ENCODE data around the gene SIDT2. TPM values are rescaled to one million over a fixed set of nuclear protein-coding genes. Genes with fewer than 3 reads are reported as not detected.

Gene SIDT2
- total and polyA plus RNA-seq, 8 donors, result 29.2 to 112 (median 33.9) TPM

DNA sequence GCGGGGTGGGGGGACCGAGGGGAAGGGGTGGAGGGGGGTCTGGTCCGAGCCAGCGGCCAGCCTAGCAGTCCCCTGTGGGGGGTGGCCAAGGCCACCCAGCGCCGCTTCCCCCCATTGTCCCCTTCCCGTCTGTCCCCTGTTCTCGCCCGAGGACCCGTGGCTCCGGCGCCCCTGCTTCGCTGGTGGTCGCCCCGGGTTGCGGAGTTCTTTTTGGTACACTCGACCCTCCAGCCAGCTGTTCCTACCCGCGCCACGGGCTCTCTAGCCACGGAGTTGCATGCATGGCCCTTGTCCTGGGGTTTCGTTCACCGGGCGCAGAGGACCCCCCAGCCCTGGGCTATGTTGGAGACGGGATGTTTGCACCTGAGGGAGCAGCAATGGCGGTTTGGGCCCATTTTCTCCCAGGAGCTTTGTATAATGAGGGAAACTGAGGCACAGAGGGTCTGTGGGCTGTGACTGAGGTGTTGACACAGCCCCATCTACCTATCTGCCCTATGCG lies 54.4 kb downstream of the SIDT2 start:
- ATAC-seq (peak; percentile 21), DNase-seq (peak in 1 of 4 donors; percentile 84)
- no peak for TF ChIP-seq CTCF (IDR thresholded peaks at IDR 0.05)
- no peaks in the 10 kb centered on the region for H3K27me3 ChIP-seq
- H3K36me3 ChIP-seq, result peaks cover 0 to 23% of the 10 kb centered on the region in 2 donors
- peak overlapping the region; percentile 90 to 93 for H3K27ac ChIP-seq
- intact Hi-C loops (cut with DNase I), result no loop called here
- H3K4me1 ChIP-seq, result peaks cover 9 to 42% of the 10 kb centered on the region in 2 donors
- no peaks in the 10 kb centered on the region for H3K9me3 ChIP-seq
- H3K4me3 ChIP-seq, result peak overlapping the region; percentile 89 to 95

GRCh38 chr11:117238221-117238620 lies 59.7 kb downstream of the SIDT2 start:
- Histone ChIP-seq H3K36me3 (peaks cover 0 to 49% of the 10 kb centered on the region in 2 donors), H3K9me3 (no peaks in the 10 kb centered on the region), H3K27me3 (no peaks in the 10 kb centered on the region), H3K27ac (no peak overlapping the region), H3K4me1 (peaks cover 4 to 13% of the 10 kb centered on the region in 2 donors), H3K4me3 (no peak overlapping the region)
- intact Hi-C loops (cut with DNase I), result no loop called here
- no peak for TF ChIP-seq CTCF (IDR thresholded peaks at IDR 0.05)
- ATAC-seq, result no peak
- DNase-seq, result no peak

- ATAC-seq (peak; percentile 18), DNase-seq (no peak)
- intact Hi-C loops (cut with DNase I), result no loop called here
- Histone ChIP-seq H3K27ac (no peak overlapping the region), H3K9me3 (no peaks in the 10 kb centered on the region), H3K4me3 (no peak overlapping the region), H3K36me3 (peaks cover 0 to 60% of the 10 kb centered on the region in 2 donors), H3K27me3 (no peaks in the 10 kb centered on the region), H3K4me1 (peaks cover 0 to 3% of the 10 kb centered on the region in 2 donors)
- no peak for TF ChIP-seq CTCF (IDR thresholded peaks at IDR 0.05)
Observed at GRCh38 chr11:117239295-117239694, 60.8 kb downstream of the SIDT2 start.

Other genes starting within 250 kb of the SIDT2 start
- 10 to 100 TPM; 28.0 to 49.6 TPM for gene SIK3, start 80.3 kb upstream of the SIDT2 start, total RNA-seq
- 10 to 100 TPM; 31.4 to 40.2 (median 35.9) TPM for gene SIK3, start 80.3 kb upstream of the SIDT2 start, polyA plus RNA-seq (ENCODE audit: insufficient read length in 6 of 6)
- gene PAFAH1B2, start 34.5 kb upstream of the SIDT2 start, total RNA-seq, result 10 to 100 TPM; 78.1 to 82.3 TPM
- gene PAFAH1B2, start 34.5 kb upstream of the SIDT2 start, polyA plus RNA-seq (ENCODE audit: insufficient read length in 6 of 6), result 10 to 100 TPM; 58.9 to 72.7 (median 66.6) TPM
- gene TAGLN, start 20.6 kb downstream of the SIDT2 start, total RNA-seq, result 100 to 1,000 TPM; 505 to 763 TPM
- gene TAGLN, start 20.6 kb downstream of the SIDT2 start, polyA plus RNA-seq (ENCODE audit: insufficient read length in 6 of 6), result 100 to 1,000 TPM; 104 to 262 (median 149) TPM
- gene PCSK7, start 53.3 kb downstream of the SIDT2 start, total RNA-seq, result 10 to 100 TPM; 65.8 to 77.8 TPM
- gene PCSK7, start 53.3 kb downstream of the SIDT2 start, polyA plus RNA-seq (ENCODE audit: insufficient read length in 6 of 6), result 10 to 100 TPM; 24.5 to 33.1 (median 27.7) TPM
- 10 to 100 TPM; 21.5 to 22.3 TPM for gene RNF214, start 53.9 kb downstream of the SIDT2 start, total RNA-seq
- gene RNF214, start 53.9 kb downstream of the SIDT2 start, polyA plus RNA-seq (ENCODE audit: insufficient read length in 6 of 6), result 10 to 100 TPM; 29.4 to 37.1 (median 31.5) TPM
- 1 to 10 TPM; 6.4 to 9.0 TPM for gene BACE1-AS, start 112.6 kb downstream of the SIDT2 start, total RNA-seq
- gene BACE1-AS, start 112.6 kb downstream of the SIDT2 start, polyA plus RNA-seq (ENCODE audit: insufficient read length in 6 of 6), result 10 to 100 TPM; 21.2 to 24.3 (median 22.5) TPM
- 10 to 100 TPM; 24.1 to 39.5 TPM for gene BACE1, start 137.5 kb downstream of the SIDT2 start, total RNA-seq
- gene BACE1, start 137.5 kb downstream of the SIDT2 start, polyA plus RNA-seq (ENCODE audit: insufficient read length in 6 of 6), result 10 to 100 TPM; 40.7 to 50.2 (median 48.1) TPM
- gene CEP164, start 149.1 kb downstream of the SIDT2 start, total RNA-seq, result 10 to 100 TPM; 27.4 to 31.0 TPM
- gene CEP164, start 149.1 kb downstream of the SIDT2 start, polyA plus RNA-seq (ENCODE audit: insufficient read length in 6 of 6), result 10 to 100 TPM; 31.6 to 43.6 (median 37.4) TPM